Endothelial cell of umbilical vein (primary cell): Measurements from ENCODE around the gene TMEM138. TPM values are rescaled to one million over a fixed set of nuclear protein-coding genes. Genes with fewer than 3 reads are reported as not detected.

Experiments
- BruUV-seq: library from RNA; stranded (reverse); fragments of 400-500 nt; replicated peaks from 2 replicates; lab custom pipeline; 2021; lab: Mats Ljungman, UMichigan
- CTCF ChIA-PET: fragments of 300-600, 350-600 bp; sonication (Branson Sonifier 250); formaldehyde crosslinking; loops from one replicate; lab custom pipeline; 2021; ENCODE audit warnings: antibody characterized with exemption, inconsistent platforms; lab: Charles Lee
- POLR2A ChIA-PET: fragments of 300-600, 350-600 bp; sonication (Branson Sonifier 250); formaldehyde crosslinking; loops from one replicate; lab custom pipeline; 2021; ENCODE audit warnings: antibody characterized with exemption, inconsistent platforms; lab: Charles Lee
- DNase-seq: peaks from one replicate; pipeline ENCODE4 v3.0.0-alpha.2; 2011; ENCODE audit warnings: low read depth, low spot score
- FAIRE-seq: peaks from 2 replicates; lab custom pipeline; 2011; peaks lifted over from hg19 to GRCh38; lab: Jason Lieb, UNC
- H2AFZ ChIP-seq: 2 replicates; pipeline ENCODE4 v1.6.0; 2012; ENCODE audit warnings: low read depth, low read length, control low read depth, inconsistent platforms
- H3K27ac ChIP-seq: 2 replicates; pipeline ENCODE4 v1.5.1; 2011; ENCODE audit warnings: low read depth, mild to moderate bottlenecking, control low read depth, low read length, moderate library complexity; ENCODE audit not compliant: insufficient read depth
- H3K27me3 ChIP-seq, 2 experiments: 2 replicates each; pipeline versions ENCODE4 v1.6.0 to v1.6.1; 2011; ENCODE audit warnings: low read length in 2 of 2, mixed read lengths in 1 of 2; ENCODE audit not compliant: control insufficient read depth in 2 of 2, insufficient read depth in 2 of 2
- H3K36me3 ChIP-seq, 2 experiments: 2 replicates in 1 of 2; 3 replicates in 1 of 2; pipeline ENCODE4 v1.5.1; 2011; ENCODE audit warnings: low read length in 2 of 2, mild to moderate bottlenecking in 1 of 2, moderate library complexity in 1 of 2; ENCODE audit not compliant: control insufficient read depth in 2 of 2, insufficient read depth in 2 of 2; ENCODE audit errors: extremely low read depth in 1 of 2
- H3K4me1 ChIP-seq: 3 replicates; pipeline ENCODE4 v1.5.1; 2011; ENCODE audit warnings: mild to moderate bottlenecking, low read length; ENCODE audit not compliant: control insufficient read depth, insufficient read depth; ENCODE audit errors: extremely low read depth
- H3K4me2 ChIP-seq: 2 replicates; pipeline ENCODE4 v1.6.1; 2011; ENCODE audit warnings: low read length, control low read depth, mixed read lengths; ENCODE audit not compliant: insufficient read depth
- H3K4me3 ChIP-seq, 3 experiments: fragments of 200-600 bp in 1 of 3; sonication (generic), shearing (Covaris generic) in 1 of 3; replicated peaks in 1 of 3; 2 replicates each; pipeline ENCODE4 v1.5.1; 2011 to 2016; ENCODE audit warnings: control low read depth in 3 of 3, low read length in 3 of 3, mild to moderate bottlenecking in 2 of 3, inconsistent platforms in 1 of 3, low read depth in 1 of 3, moderate library complexity in 1 of 3; ENCODE audit not compliant: insufficient read depth in 1 of 3
- H3K79me2 ChIP-seq: 2 replicates; pipeline ENCODE4 v1.6.0; 2012; ENCODE audit warnings: low read length, inconsistent platforms; ENCODE audit not compliant: control insufficient read depth, insufficient read depth
- H3K9ac ChIP-seq: replicated peaks from 2 replicates; pipeline ENCODE3; 2011; ENCODE audit warnings: low read length, control low read depth; ENCODE audit not compliant: insufficient read depth; ENCODE audit errors: extremely low read depth
- H3K9me1 ChIP-seq: replicated peaks from 3 replicates; pipeline ENCODE4 v1.6.0; 2011; ENCODE audit warnings: mild to moderate bottlenecking, low read length; ENCODE audit not compliant: control insufficient read depth, insufficient read depth; ENCODE audit errors: extremely low read depth
- H3K9me3 ChIP-seq: replicated peaks from 2 replicates; pipeline ENCODE4 v1.5.1; 2012; ENCODE audit warnings: low read length, inconsistent platforms; ENCODE audit not compliant: control insufficient read depth, insufficient read depth
- H4K20me1 ChIP-seq: replicated peaks from 2 replicates; pipeline ENCODE3; 2011; ENCODE audit warnings: mild to moderate bottlenecking, low read length; ENCODE audit not compliant: control insufficient read depth, insufficient read depth; ENCODE audit errors: extremely low read depth
- CTCF ChIP-seq, 2 donors: IDR thresholded peaks; 1 replicate in 1 of 2; 2 replicates in 1 of 2; pipeline ENCODE4 v1.5.1; 2011; ENCODE audit warnings: low read length in 2 of 2, mild to moderate bottlenecking in 2 of 2, moderate library complexity in 2 of 2, control low read depth in 1 of 2, inconsistent platforms in 1 of 2, low read depth in 1 of 2; ENCODE audit not compliant: insufficient read depth in 1 of 2; ENCODE audit errors: extremely low read depth in 1 of 2
- FOS ChIP-seq: IDR thresholded peaks from 2 replicates; pipeline ENCODE4 v1.6.1; 2011; ENCODE audit warnings: mild to moderate bottlenecking, low read length, moderate library complexity, borderline replicate concordance; ENCODE audit not compliant: insufficient read depth
- JUN ChIP-seq: IDR thresholded peaks from 2 replicates; pipeline ENCODE4 v1.6.1; 2011; ENCODE audit warnings: borderline replicate concordance, low read depth; ENCODE audit not compliant: insufficient read length, insufficient read depth
- POLR2AphosphoS5 ChIP-seq: IDR thresholded peaks from 2 replicates; pipeline ENCODE4 v1.6.1; 2012; ENCODE audit warnings: low read depth, mild to moderate bottlenecking, control low read depth, low read length, moderate library complexity; ENCODE audit not compliant: insufficient read depth
- dilution Hi-C: fragments of 300-500 bp; cut with MboI; formaldehyde crosslinking; loops from one replicate; pipeline ENCODE4 v1.15.0; 2019; ENCODE audit warnings: low sequenced_read_pairs; ENCODE audit not compliant: extremely low pct_ligation_motif_present
- intact Hi-C: fragments of 100-400 bp; cut with micrococcal nuclease; formaldehyde crosslinking; loops from one replicate; pipeline ENCODE4 v1.10.0; 2022
- polyA plus RNA-seq, 4 experiments: library from polyadenylated mRNA; depleted of rRNA in 3 of 4; stranded (reverse) in 3 of 4; unstranded in 1 of 4; fragments of >200 nt; gene quantifications; 2 replicates each; pipeline versions ENCODE4 v1.2.1 to v1.2.3, GENCODE V29; 2011 to 2012; ENCODE audit warnings: missing spikeins in 1 of 4
- total RNA-seq: library from RNA; stranded (reverse); gene quantifications from 2 replicates; pipeline ENCODE4 v1.2.3, GENCODE V29; 2021

Gene TMEM138
- total and polyA plus RNA-seq, 2 donors (not counting 3 experiments of a cell fraction or from before 2014, with no cell fraction given), result 37.9 to 60.0 TPM

DNA sequence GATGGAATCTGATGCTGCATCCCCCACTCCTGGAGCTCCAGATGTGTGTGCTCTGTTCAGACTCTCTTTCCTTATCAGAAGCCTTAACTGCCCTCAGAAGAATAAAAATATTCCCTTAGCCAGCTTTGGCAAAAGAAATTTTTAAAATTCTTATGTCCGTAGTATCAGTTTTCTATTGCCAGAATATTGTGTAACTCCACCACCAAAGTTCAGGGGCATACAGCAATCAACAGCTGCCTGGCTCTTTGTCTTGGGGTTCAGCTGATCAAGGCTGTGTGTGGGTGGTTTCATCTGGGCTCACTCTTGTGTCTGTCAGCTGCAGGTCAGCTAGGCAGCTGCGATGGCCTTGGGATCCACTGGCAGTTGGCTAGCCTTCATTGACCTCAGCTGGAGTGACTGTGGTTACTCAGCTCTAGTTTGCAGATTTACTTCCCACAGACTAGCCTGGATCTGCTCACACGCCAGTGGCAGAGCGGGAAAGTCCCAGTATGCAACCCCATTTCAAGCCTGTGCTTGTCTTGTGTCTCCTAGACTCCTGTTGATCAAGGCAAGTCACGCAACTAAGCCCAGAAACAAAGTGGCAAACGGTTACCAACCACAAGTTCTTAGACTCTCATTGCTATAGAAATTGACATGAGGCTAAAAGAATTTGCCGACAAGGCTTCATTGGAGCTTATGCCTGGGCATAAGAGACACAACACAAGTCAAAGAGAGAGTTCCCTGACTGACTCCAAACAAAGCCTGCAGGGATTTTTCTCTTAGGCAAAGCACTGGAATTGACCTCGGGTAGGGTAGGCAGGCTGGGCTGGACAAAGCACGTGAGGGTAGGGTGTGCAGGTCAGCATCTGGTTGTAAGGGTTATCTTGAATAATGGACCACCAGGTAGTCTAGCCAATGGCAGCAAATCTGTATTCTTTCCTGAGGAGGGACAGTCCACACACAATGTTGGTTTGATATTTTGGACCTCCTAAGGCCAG is 7.5 kb downstream of the TMEM138 start:
- Histone ChIP-seq H4K20me1 (no peaks in the 10 kb centered on the region), H3K79me2 (no peaks in the 10 kb centered on the region), H3K9me1 (no peaks in the 10 kb centered on the region), H3K27ac (no peak overlapping the region), H3K9ac (no peak overlapping the region), H2AFZ (no peak overlapping the region), H3K4me3 (no peak overlapping the region), H3K27me3 (no peaks in the 10 kb centered on the region), H3K36me3 (peaks cover 20 to 25% of the 10 kb centered on the region in 2 experiments), H3K4me2 (no peak overlapping the region), H3K4me1 (peaks cover 4% of the 10 kb centered on the region), H3K9me3 (no peaks in the 10 kb centered on the region)
- dilution Hi-C loops, result no loop called here
- ChIA-PET POLR2A (no interaction called here), CTCF (interaction anchor here (1.0 to 10.8 kb wide), 3 partner anchors 11 to 34 kb away, joined by 4 to 89 read pairs (median 12); no protein-coding TSS in a partner anchor)
- intact Hi-C loops, result no loop called here
- BruUV-seq, result no TSS peak
- FAIRE-seq, result no peak
- TF ChIP-seq FOS (no peak), CTCF (IDR thresholded peaks at IDR 0.05; ENCODE audit: extremely low read depth in 1 of 2, insufficient read depth in 1 of 2, low read depth in 1 of 2, low read length in 2 of 2) (no peak), JUN (no peak), POLR2AphosphoS5 (peak; percentile 14)
- no peak for DNase-seq
